ENCODE measurements around the gene DHODH.
"Not testable (repeated sequence)": the region's sequence is repeated elsewhere in the genome, so short reads cannot be mapped to it uniquely, and the experiment has no call there.

The DHODH gene

DNA sequence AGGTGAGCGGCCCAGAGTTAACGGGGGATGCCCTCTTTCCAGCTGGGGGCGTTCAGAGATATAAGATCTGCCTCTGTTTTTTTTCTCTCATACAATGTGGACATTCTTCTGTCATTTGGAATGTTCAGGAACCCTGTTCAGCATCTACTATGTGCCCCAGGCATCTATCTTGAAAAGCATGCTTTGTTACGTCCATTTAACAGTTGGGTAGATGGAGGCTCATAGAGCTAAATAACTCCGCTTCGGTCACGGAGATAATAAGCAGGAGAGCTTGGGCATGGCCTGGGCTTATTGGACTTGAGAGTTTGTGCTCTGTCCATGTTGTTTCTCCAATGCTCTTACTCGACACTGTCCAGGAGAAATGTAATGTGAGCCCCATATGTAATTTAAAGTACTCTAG is 6.1 kb downstream of the DHODH start:
- FAIRE-seq = no peak

- no peak for FAIRE-seq
Observed at GRCh38 chr16:72015124-72015523, 6.6 kb downstream of the DHODH start.

DNA sequence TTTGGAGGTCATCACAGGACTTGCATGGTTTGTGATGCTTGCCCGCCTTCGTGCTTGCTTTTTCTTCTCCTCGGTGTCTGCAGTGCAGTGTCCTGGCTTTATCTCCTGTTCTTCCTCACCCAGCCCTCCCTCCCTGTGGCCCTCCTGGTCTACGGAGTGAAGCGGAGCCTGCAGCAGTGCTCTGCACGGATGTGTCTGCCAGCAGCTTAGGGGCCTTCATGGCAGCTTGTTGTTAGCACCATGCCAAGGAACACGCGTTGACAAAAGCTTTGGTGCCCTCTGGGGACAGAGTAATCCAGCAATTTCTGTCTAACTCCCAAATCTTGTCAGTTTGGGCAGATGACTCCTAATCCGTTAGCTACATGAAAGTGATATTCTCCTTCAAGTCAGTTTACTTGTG is 9.9 kb downstream of the DHODH start:
- FAIRE-seq = no peak

- FAIRE-seq = no peak
Observed at GRCh38 chr16:72021043-72021442, 12.5 kb downstream of the DHODH start.

- FAIRE-seq = no peak
Observed at GRCh38 chr16:72022127-72022526, 13.6 kb downstream of the DHODH start.

GRCh38 chr16:72023962-72024361 is 15.4 kb downstream of the DHODH start:
- FAIRE-seq = no peak

GRCh38 chr16:72024862-72025382 is 16.4 kb downstream of the DHODH start:
- FAIRE-seq = no peak

DNA sequence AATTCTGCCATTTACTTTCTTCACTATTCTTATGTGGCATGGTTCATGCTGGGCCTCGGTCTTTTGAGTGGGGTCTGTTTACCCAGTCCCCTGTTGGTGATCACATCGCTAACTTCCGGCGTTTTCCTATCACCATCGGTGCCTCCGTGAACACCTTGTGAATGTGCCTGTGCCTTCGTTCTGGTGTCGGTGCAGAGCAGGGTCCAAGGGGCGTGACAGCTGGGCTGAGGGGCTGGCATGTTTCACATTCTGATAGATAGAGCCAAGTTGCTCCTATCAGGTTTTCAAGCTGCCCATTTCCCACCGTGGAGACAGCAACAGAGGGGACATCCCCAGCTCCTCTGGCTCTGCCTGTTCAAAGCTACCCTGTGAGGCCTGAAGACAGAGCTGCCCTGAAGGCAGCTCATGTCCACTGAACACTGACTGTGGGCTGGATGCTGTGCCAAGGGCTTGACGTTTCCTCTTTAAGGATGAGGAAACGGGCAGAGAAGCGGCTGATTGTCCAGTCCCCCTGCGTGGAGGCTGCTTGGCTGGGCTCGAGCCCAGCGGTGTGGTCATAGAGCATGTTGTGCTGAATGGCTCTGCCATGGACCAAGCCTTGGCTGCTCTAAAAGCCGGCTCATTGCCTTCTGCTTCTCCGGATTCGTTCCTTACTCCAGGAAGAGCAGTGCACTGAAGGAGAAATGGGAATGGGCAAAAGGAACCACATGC is 17.0 kb downstream of the DHODH start:
- FAIRE-seq = no peak

GRCh38 chr16:72027669-72028378 is 19.3 kb downstream of the DHODH start:
- no peak for FAIRE-seq

DNA sequence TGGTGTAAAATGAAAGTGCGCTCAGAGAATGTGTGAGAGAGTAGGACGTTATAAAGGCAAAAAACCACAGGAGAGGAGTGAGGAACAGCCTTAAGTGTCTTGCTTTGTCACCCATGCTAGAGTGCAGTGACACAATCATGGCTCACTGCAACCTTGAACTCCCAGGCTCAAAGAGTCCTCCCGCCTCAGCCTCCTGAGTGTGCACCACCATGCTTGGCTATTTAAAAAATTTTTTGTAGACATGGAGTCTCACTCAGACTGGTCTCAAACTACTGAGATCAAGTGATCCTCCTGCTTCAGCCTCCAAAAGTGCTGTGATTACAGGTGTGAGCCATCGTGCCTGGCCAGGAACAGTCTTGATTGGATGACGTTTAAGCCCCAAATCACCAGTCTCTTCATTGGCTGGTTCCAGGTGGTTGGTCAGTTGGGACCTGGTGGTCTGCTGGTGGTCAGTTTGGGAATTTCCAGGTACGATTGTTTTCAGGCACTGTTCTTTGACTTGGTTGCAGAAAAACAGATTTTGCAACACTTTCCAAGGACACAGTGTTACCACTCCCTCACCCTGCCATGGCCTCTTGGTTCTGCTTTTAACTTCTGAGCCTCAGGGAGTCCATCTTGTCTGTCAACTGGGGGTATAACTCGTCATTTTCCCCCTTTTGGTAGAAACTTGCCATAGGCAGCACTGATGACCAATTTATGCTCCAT is 21.2 kb downstream of the DHODH start:
- FAIRE-seq = no peak

DNA sequence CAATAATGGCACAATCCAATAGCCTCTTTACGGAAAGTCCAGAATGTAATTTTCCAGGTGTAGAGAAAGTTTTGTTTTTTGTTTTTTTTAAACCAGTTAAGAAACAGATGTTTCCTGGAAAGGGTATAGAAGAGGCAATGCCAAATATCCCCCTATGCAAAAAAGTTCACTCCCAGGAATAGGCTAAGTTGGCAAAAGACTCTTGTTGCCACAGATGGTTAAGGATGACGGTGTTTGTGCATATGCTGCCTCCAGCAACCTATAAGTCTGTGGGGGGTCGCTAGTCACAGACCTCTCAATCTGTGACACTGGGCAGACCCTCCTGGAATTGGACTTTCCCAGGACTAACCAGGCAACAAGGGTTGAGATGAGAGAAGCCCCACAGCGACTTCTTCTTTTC is 24.9 kb downstream of the DHODH start:
- no peak for FAIRE-seq

DNA sequence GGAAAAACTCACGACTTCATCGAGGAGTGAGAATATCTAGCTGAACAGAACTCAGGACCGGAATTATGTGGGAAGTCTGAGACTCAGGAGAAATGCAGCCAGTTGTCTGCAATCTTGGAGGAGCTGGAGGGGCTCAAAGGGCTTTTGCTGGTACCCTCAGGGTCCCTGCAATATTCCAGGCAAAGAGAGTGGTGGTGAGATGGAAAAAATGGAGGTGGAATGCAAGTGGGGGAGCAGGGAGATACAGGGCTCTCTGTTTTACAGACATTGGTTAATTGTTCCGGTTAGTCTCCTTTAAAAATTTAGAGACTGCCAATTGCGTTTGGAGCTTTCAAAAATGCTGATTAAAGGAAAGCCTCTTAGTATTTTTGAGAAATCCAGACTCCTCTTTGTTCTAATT is 27.6 kb downstream of the DHODH start:
- FAIRE-seq = no peak

DNA sequence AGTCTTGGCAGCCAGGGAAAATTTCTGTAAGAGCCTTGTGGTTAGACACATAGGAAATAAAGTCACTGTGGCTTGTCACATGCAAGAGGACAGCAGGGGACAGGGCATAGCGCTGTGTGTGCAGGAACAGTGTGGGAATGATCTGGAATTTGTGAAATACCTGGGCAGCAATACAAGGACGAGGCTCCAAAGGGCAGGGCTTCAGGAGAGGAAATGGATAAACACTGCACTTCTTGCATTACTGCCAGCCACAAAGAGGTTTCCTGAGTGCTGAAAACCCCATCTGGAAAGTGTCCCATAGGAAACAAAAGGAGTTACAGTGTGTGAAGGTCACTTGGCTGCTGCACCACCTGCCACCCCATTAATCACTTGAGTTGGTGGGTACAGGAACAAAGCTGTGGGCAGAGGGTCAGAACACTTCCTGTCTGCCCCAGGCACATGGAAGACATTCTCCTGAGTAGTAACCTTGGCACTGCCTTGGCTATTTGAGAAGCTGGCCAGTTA is 33.7 kb downstream of the DHODH start:
- FAIRE-seq = no peak

DNA sequence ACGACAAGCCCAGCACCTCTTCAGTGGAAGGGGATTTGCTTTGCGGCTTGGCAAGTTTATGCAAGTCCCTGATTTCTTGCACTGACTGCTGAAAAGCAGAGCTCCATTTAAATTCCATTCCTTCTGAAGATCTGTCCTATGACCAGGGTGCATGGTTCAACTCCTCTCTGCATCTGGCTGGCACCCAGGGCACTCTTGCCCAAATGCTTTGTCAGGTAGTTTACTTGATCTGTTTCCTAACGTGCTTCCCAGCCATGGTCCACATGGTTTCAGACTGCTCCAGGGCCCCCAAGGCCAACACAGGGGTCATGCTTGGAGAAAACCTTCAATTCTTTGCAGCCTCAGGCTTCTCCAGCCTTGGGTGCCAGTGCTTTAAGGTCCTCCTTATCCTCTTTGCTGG is 34.5 kb downstream of the DHODH start:
- FAIRE-seq = no peak

GRCh38 chr16:72043539-72043938 is 35.0 kb downstream of the DHODH start:
- no peak for FAIRE-seq

GRCh38 chr16:72044296-72044695 is 35.8 kb downstream of the DHODH start:
- FAIRE-seq = no peak

GRCh38 chr16:72044825-72045359 is 36.3 kb downstream of the DHODH start:
- no peak for FAIRE-seq

- FAIRE-seq = no peak
Observed at GRCh38 chr16:72049110-72049509, 40.6 kb downstream of the DHODH start.

GRCh38 chr16:72050769-72051464 is 42.4 kb downstream of the DHODH start:
- FAIRE-seq = no peak

DNA sequence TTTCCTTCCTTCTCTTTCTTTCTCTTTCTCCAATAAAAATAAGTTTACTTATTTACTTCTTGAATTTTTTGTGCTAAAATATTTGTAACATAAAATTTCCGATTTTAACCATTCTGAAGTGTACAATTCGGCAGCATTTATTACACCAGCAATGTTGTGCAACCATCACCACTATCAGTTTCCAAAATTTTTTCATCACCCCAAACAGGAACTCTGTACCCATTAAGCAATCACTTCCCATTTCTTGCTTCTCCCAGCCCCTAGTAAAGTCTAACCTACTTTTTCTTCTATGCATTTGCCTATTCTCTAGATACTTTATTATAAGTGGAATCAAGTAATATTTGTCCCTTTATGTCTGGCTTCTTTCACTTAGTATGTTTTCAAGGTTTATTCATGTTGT is 43.3 kb downstream of the DHODH start:
- FAIRE-seq = no peak

DNA sequence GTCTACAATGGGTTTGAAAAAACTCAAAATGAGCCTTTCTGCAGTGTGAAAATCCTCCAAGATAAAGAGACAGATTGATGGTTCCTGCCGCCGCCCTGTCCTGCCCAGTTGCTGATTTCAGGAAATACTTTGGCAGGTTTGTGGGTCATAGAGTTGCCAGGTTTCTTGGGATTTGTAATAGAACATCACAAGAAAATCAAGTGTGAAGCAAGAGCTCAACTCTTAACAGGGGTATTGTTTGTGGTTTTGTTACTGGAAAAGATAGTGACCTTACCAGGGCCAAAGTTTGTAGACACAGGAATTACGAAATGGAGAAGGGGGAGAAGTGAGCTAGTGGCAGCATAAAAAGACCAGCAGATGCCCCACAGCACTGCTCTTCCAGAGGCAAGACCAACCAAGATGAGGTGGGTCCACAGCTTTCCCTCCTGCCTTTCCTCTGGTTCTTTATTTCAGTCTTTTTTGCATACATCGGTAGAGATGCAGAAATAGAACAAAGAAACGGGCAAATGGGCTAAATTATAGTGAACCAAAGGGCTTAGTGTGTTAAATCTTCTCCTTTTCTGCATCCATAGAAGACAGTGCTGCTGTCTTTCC is 45.8 kb downstream of the DHODH start, which contains the start of gene HP:
TSS of gene HP (plus strand) at position 252 of the 594 bp plus-strand sequence. CDS start at position 400, 148 bp downstream.
- FAIRE-seq = not testable (repeated sequence)

GRCh38 chr16:72055911-72056310 is 47.4 kb downstream of the DHODH start:
- FAIRE-seq = no peak
